ENCODE measurements around the gene MYL6B. TPM values are rescaled to one million over a fixed set of nuclear protein-coding genes. Genes with fewer than 3 reads are reported as not detected.
"Not testable (repeated sequence)": the region's sequence is repeated elsewhere in the genome, so short reads cannot be mapped to it uniquely, and the experiment has no call there.

MYL6B gene
- total and polyA plus RNA-seq, 12 donors, result 31.9 to 64.0 (median 49.9) TPM

DNA sequence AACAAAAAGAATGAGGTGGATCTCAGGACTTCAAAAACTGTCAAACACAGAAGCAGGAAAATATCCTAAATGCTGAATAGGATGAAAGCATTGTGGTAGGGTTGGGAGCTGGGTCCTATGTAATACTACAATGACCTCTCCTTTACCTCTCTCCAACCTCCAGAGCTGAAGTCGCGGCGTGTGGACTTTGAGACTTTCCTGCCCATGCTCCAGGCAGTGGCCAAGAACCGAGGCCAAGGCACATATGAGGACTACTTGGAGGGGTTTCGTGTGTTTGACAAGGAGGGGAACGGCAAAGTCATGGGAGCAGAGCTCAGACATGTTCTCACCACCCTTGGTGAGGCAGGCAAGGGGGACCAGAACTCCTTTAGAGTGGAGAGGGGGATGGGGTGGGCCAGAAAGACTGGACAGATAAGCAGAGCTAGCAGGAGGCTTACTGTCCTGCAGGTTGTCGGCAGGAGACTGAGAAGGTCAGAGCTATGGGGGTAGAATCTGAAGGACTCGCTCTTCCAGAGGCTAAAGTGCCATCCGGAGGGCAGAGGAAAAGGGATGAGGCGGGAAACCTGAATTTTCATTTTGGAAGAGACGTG is 3.0 kb downstream of the MYL6B start:
- H3K4me1 ChIP-seq, result peaks cover 12 to 51% (median 46%) of the 10 kb centered on the region in 9 donors
- ATAC-seq, result no peak
- H3K27me3 ChIP-seq, result no peaks in the 10 kb centered on the region
- H3K9me3 ChIP-seq, result no peaks in the 10 kb centered on the region
- TF ChIP-seq, protein P1, sequence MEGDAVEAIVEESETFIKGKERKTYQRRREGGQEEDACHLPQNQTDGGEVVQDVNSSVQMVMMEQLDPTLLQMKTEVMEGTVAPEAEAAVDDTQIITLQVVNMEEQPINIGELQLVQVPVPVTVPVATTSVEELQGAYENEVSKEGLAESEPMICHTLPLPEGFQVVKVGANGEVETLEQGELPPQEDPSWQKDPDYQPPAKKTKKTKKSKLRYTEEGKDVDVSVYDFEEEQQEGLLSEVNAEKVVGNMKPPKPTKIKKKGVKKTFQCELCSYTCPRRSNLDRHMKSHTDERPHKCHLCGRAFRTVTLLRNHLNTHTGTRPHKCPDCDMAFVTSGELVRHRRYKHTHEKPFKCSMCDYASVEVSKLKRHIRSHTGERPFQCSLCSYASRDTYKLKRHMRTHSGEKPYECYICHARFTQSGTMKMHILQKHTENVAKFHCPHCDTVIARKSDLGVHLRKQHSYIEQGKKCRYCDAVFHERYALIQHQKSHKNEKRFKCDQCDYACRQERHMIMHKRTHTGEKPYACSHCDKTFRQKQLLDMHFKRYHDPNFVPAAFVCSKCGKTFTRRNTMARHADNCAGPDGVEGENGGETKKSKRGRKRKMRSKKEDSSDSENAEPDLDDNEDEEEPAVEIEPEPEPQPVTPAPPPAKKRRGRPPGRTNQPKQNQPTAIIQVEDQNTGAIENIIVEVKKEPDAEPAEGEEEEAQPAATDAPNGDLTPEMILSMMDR (IDR thresholded peaks at IDR 0.05), result no peak
- H3K4me3 ChIP-seq, result no peak overlapping the region
- 89 to 90% methylated on average over 11 of the region's 11 CpGs for WGBS, 2 donors
- H3K36me3 ChIP-seq, result peaks cover 0 to 19% (median 10%) of the 10 kb centered on the region in 9 donors
- no peak overlapping the region for H3K27ac ChIP-seq
- no peak for DNase-seq
- intact Hi-C loops (cut with DNase I), result loop anchor here in 1 of 10 donors (5.0 kb wide), 1 partner anchor 33 kb away; no protein-coding TSS in a partner anchor

- not testable (repeated sequence) for H3K27me3 ChIP-seq, ATAC-seq, H3K9me3 ChIP-seq, DNase-seq
- Histone ChIP-seq H3K4me1 (peaks cover 18 to 52% (median 49%) of the 10 kb centered on the region in 9 donors), H3K36me3 (peaks cover 3 to 32% (median 22%) of the 10 kb centered on the region in 9 donors), H3K27ac (peak overlapping the region; percentile 93 to 99 (median 98)), H3K4me3 (peak overlapping the region; percentile 36 to 98 (median 89))
- 95% methylated on average over 21 of the region's 21 CpGs for WGBS, 2 donors
- intact Hi-C loops (cut with DNase I), result loop anchor here in 2 of 10 donors (2.0 to 5.0 kb wide), 2 partner anchors 30 to 34 kb away; no protein-coding TSS in a partner anchor
These were observed 4.2 kb downstream of the MYL6B start for GRCh38 chr12:56156464-56157200.

GRCh38 chr12:56157201-56158028 is 5.0 kb downstream of the MYL6B start:
- ATAC-seq, result peak; percentile 35 to 68 (median 58)
- DNase-seq, result peak; percentile 62 to 86
- no peaks in the 10 kb centered on the region for H3K9me3 ChIP-seq
- H3K36me3 ChIP-seq, result peaks cover 4 to 39% (median 29%) of the 10 kb centered on the region in 9 donors
- peaks cover 20 to 57% (median 49%) of the 10 kb centered on the region in 9 donors for H3K4me1 ChIP-seq
- intact Hi-C loops (cut with DNase I), result loop anchor here in 7 of 10 donors (1.0 to 5.0 kb wide), 4 partner anchors 30 to 39 kb away; partner anchors contain the start of gene ZC3H10 (in 2 of the 7)
- 7 to 10% methylated on average over 45 of the region's 45 CpGs for WGBS, 2 donors
- H3K27me3 ChIP-seq, result no peaks in the 10 kb centered on the region
- peak overlapping the region; percentile 93 to 99 (median 98) for H3K27ac ChIP-seq
- peak overlapping the region; percentile 36 to 98 (median 89) for H3K4me3 ChIP-seq
- TF ChIP-seq, protein P1 (IDR thresholded peaks at IDR 0.05), result peak; percentile 43 to 75 (median 64)

- DNase-seq (peak; percentile 86 to 99), ATAC-seq (peak; percentile 85 to 96 (median 93))
- peak within 1 kb of the TSS; percentile 73 to 98 (median 91) for H3K4me3 ChIP-seq
- 0% methylated on average over 30 of the region's 30 CpGs for WGBS, 2 donors
- peaks cover 4 to 48% (median 38%) of the 10 kb centered on the region in 9 donors for H3K36me3 ChIP-seq
- H3K27ac ChIP-seq, result peak within 1 kb of the TSS; percentile 93 to 99 (median 98)
- intact Hi-C loops (cut with DNase I), result loop anchor here in 6 of 10 donors (1.0 to 5.0 kb wide), 4 partner anchors 31 to 39 kb away; partner anchors contain the start of gene ZC3H10 (in 2 of the 6)
- peaks cover 20 to 53% (median 42%) of the 10 kb centered on the region in 9 donors for H3K4me1 ChIP-seq
- TF ChIP-seq, protein P1 (IDR thresholded peaks at IDR 0.05), result no peak
- H3K27me3 ChIP-seq, result no peaks in the 10 kb centered on the region
- H3K9me3 ChIP-seq, result no peaks in the 10 kb centered on the region
These were observed 5.9 kb downstream of the MYL6B start, which contains the start of gene MYL6 for GRCh38 chr12:56158029-56158925. MYL6 (plus strand) TSS chr12:56158359; CDS start chr12:56158402, 43 bp downstream.

All from heart right ventricle (tissue), 16 donors.